ENCODE data around the gene CAB39L.

DNA sequence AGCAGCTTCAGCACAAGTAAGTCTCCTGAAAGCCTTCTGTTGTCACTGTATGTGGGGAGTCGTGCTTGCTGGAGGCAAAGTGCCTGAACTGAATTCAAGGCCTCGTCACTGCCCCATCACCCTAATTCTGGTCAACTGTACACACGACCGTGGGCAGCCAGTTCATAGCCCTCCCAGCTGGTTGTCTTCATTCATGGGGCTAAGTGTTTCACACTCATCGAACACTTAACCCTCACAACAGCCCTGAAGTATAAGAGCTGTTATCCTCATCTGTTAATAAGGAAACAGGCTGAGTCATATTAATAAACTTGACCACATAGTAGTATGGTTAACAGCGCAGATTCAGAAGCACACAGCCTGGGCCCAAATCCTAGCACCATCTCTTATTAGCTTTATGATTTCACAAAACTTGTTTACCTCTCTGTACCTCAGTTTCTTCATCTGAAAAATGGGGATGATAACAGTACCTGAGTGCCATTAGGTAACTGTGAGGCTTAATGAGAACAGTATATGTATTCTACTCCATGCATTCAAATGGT, 129.5 kb downstream of the CAB39L start:
- TF ChIP-seq, protein P1, sequence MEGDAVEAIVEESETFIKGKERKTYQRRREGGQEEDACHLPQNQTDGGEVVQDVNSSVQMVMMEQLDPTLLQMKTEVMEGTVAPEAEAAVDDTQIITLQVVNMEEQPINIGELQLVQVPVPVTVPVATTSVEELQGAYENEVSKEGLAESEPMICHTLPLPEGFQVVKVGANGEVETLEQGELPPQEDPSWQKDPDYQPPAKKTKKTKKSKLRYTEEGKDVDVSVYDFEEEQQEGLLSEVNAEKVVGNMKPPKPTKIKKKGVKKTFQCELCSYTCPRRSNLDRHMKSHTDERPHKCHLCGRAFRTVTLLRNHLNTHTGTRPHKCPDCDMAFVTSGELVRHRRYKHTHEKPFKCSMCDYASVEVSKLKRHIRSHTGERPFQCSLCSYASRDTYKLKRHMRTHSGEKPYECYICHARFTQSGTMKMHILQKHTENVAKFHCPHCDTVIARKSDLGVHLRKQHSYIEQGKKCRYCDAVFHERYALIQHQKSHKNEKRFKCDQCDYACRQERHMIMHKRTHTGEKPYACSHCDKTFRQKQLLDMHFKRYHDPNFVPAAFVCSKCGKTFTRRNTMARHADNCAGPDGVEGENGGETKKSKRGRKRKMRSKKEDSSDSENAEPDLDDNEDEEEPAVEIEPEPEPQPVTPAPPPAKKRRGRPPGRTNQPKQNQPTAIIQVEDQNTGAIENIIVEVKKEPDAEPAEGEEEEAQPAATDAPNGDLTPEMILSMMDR (IDR thresholded peaks at IDR 0.05; ENCODE audit: low read depth, low read length) = no peak
- TF ChIP-seq EZH2phosphoT487 (IDR thresholded peaks at IDR 0.05; ENCODE audit: low read depth) = no peak

Measured in OCI-LY3 (cell line).